ENCODE measurements around the gene CDK1. TPM values are rescaled to one million over a fixed set of nuclear protein-coding genes. Genes with fewer than 3 reads are reported as not detected.

CDK1 gene
- total and polyA plus RNA-seq, 10 of the 15 experiments (the other 5 are each of a cell fraction or from before 2014, with no cell fraction given), result 81.5 to 361 (median 133) TPM

DNA sequence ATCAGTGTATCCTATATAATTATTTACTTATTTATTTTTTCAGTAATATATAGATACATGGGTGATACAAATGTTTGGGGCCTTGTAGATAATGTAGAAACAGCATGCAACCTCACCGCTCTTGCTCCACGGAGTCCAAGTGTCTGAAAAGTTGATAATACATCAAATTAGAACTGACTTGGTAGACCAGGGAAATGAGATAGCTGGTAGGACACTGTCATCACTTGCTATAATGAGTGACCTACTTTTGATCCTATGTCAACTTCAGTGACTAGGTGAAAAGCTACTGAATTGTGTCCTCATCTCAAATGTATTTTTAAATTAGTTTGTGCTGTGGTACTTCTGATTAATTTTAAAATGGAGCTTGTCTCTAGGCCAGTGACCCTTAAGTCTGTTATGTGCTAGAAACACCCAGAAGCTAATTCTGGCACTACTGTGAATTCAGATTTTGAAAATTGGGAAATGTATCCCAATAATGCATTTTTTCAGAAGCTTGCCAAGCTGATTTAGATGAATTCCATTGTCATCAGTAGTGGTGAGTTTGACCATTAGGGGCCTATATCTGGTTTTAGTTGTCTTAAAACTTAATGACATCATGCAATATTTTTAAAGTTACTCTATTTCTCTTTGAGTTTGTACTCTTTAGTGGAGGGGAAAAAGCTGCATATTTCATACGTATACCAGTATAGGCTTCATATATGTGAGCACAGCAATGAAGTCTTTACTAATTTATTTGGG is 17.4 kb downstream of the CDK1 start:
- Histone ChIP-seq H3K4me3 (no peak overlapping the region), H3K27me3 (replicated peaks in 1 of 2; ENCODE audit: control insufficient read depth in 2 of 2, insufficient read depth in 2 of 2, low read length in 1 of 2) (no peaks in the 10 kb centered on the region), H3K36me3 (ENCODE audit: control insufficient read depth in 2 of 2, insufficient read depth in 2 of 2, low read length in 1 of 2) (peaks cover 1 to 3% of the 10 kb centered on the region in 2 experiments; a peak in 3 of 4 replicates), H3K4me1 (ENCODE audit: control insufficient read depth, insufficient read depth, low read length) (no peaks in the 10 kb centered on the region), H3K9me3 (replicated peaks; ENCODE audit: control insufficient read depth, insufficient read depth, low read length) (no peaks in the 10 kb centered on the region), H3K27ac (ENCODE audit: control insufficient read depth, insufficient read depth) (no peak overlapping the region), H3K4me2 (ENCODE audit: control insufficient read depth, insufficient read depth) (no peak overlapping the region), H2AFZ (ENCODE audit: control insufficient read depth, low read depth, low read length) (no peak overlapping the region), H3K79me2 (ENCODE audit: control insufficient read depth, insufficient read depth, low read length) (peaks cover 16% of the 10 kb centered on the region), H3K9ac (ENCODE audit: control insufficient read depth, insufficient read depth, low read length) (no peak overlapping the region), H4K20me1 (ENCODE audit: control insufficient read depth, insufficient read depth) (no peaks in the 10 kb centered on the region)
- no TSS peak for BruUV-seq (replicated peaks)
- 99% methylated on average over 3 of the region's 3 CpGs for WGBS (ENCODE audit: insufficient coverage, insufficient replicate concordance, low lambda C conversion rate, missing lambda C conversion rate)
- no peak for TF ChIP-seq ATF7 (IDR thresholded peaks at IDR 0.05; ENCODE audit: low read depth)
- no peak for TF ChIP-seq SIX5 (IDR thresholded peaks at IDR 0.05; ENCODE audit: low read depth, low read length, severe bottlenecking)
- no peak for TF ChIP-seq NR2C2 (IDR thresholded peaks at IDR 0.05; ENCODE audit: borderline replicate concordance, control insufficient read depth, insufficient read length, low read depth)
- TF ChIP-seq CBX3 (IDR thresholded peaks at IDR 0.05; ENCODE audit: borderline replicate concordance, low read depth), result no peak
- no peak for TF ChIP-seq BRCA1 (IDR thresholded peaks at IDR 0.05; ENCODE audit: low read depth, low read length)
- TF ChIP-seq, protein P1, sequence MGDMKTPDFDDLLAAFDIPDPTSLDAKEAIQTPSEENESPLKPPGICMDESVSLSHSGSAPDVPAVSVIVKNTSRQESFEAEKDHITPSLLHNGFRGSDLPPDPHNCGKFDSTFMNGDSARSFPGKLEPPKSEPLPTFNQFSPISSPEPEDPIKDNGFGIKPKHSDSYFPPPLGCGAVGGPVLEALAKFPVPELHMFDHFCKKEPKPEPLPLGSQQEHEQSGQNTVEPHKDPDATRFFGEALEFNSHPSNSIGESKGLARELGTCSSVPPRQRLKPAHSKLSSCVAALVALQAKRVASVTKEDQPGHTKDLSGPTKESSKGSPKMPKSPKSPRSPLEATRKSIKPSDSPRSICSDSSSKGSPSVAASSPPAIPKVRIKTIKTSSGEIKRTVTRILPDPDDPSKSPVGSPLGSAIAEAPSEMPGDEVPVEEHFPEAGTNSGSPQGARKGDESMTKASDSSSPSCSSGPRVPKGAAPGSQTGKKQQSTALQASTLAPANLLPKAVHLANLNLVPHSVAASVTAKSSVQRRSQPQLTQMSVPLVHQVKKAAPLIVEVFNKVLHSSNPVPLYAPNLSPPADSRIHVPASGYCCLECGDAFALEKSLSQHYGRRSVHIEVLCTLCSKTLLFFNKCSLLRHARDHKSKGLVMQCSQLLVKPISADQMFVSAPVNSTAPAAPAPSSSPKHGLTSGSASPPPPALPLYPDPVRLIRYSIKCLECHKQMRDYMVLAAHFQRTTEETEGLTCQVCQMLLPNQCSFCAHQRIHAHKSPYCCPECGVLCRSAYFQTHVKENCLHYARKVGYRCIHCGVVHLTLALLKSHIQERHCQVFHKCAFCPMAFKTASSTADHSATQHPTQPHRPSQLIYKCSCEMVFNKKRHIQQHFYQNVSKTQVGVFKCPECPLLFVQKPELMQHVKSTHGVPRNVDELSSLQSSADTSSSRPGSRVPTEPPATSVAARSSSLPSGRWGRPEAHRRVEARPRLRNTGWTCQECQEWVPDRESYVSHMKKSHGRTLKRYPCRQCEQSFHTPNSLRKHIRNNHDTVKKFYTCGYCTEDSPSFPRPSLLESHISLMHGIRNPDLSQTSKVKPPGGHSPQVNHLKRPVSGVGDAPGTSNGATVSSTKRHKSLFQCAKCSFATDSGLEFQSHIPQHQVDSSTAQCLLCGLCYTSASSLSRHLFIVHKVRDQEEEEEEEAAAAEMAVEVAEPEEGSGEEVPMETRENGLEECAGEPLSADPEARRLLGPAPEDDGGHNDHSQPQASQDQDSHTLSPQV (IDR thresholded peaks at IDR 0.05), result no peak
- TF ChIP-seq MTA2 (IDR thresholded peaks at IDR 0.05; ENCODE audit: low read depth), result no peak
- no peak for TF ChIP-seq ZNF24 (IDR thresholded peaks at IDR 0.05)
- no peak for TF ChIP-seq ZNF384 (IDR thresholded peaks at IDR 0.05; ENCODE audit: borderline replicate concordance, low read depth, low read length)
- no peak for TF ChIP-seq SMAD5 (IDR thresholded peaks at IDR 0.05; ENCODE audit: low read depth)
- TF ChIP-seq CBFB (IDR thresholded peaks at IDR 0.05; ENCODE audit: low read depth), result no peak
- no peak for TF ChIP-seq EZH2 (IDR thresholded peaks at IDR 0.05; ENCODE audit: borderline replicate concordance, control insufficient read depth, low read depth, low read length)
- no peak for TF ChIP-seq POLR2A (IDR thresholded peaks at IDR 0.05; ENCODE audit: low read depth, low read length)
- no peak for TF ChIP-seq RAD51 (IDR thresholded peaks at IDR 0.05)
- TF ChIP-seq, protein P2, sequence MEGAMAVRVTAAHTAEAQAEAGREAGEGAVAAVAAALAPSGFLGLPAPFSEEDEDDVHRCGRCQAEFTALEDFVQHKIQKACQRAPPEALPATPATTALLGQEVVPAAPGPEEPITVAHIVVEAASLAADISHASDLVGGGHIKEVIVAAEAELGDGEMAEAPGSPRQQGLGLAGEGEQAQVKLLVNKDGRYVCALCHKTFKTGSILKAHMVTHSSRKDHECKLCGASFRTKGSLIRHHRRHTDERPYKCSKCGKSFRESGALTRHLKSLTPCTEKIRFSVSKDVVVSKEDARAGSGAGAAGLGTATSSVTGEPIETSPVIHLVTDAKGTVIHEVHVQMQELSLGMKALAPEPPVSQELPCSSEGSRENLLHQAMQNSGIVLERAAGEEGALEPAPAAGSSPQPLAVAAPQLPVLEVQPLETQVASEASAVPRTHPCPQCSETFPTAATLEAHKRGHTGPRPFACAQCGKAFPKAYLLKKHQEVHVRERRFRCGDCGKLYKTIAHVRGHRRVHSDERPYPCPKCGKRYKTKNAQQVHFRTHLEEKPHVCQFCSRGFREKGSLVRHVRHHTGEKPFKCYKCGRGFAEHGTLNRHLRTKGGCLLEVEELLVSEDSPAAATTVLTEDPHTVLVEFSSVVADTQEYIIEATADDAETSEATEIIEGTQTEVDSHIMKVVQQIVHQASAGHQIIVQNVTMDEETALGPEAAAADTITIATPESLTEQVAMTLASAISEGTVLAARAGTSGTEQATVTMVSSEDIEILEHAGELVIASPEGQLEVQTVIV (IDR thresholded peaks at IDR 0.05; ENCODE audit: borderline replicate concordance, partially characterized antibody), result no peak
- TF ChIP-seq MYB (IDR thresholded peaks at IDR 0.05; ENCODE audit: borderline replicate concordance, low read depth, low read length), result no peak
- in situ Hi-C loops (cut with MboI), result no loop called here
- SMC1A ChIA-PET (ENCODE audit: uncharacterized antibody, unreplicated experiment), result interaction anchor here (0.5 to 7.0 kb wide), 2 partner anchors 11 to 828 kb away, joined by 4 to 43 read pairs; no protein-coding TSS in a partner anchor
- ATAC-seq, result no peak
- intact Hi-C loops (cut with micrococcal nuclease; ENCODE audit: unreplicated experiment), result no loop called here
- CTCF ChIA-PET, result interaction anchor here (1.0 to 3.1 kb wide), 3 partner anchors 9 to 13 kb away, joined by 3 to 10 read pairs (median 4); no protein-coding TSS in a partner anchor
- FAIRE-seq, result no peak
- POLR2A ChIA-PET, result no interaction called here
- RAD21 ChIA-PET (ENCODE audit: unreplicated experiment), result no interaction called here
- no peak for DNase-seq (ENCODE audit: low read depth, low spot score)

All from GM12878 (cell line).